Left ventricle myocardium inferior (tissue), 1 donor: ENCODE results near the gene ADRA2A. TPM values are rescaled to one million over a fixed set of nuclear protein-coding genes. Genes with fewer than 3 reads are reported as not detected.

Source experiments
- DNase-seq: peaks from one replicate; pipeline ENCODE4 v3.0.0-alpha.2; 2020
- H3K27ac ChIP-seq: fragments of 200-600 bp; replicated peaks from 2 replicates; pipeline ENCODE4 v1.8.0; 2021
- H3K27me3 ChIP-seq: fragments of 200-600 bp; 2 replicates; pipeline ENCODE4 v1.8.0; 2021; ENCODE audit warnings: low read depth
- H3K36me3 ChIP-seq: fragments of 200-600 bp; 2 replicates; pipeline ENCODE4 v1.8.0; 2021
- H3K4me1 ChIP-seq: fragments of 200-600 bp; 2 replicates; pipeline ENCODE4 v1.8.0; 2021
- H3K4me3 ChIP-seq: fragments of 200-600 bp; 2 replicates; pipeline ENCODE4 v1.8.0; 2021; ENCODE audit warnings: mild to moderate bottlenecking, moderate library complexity
- H3K9me3 ChIP-seq: fragments of 200-600 bp; replicated peaks from 2 replicates; pipeline ENCODE4 v1.8.0; 2021
- CTCF ChIP-seq: fragments of 200-600 bp; IDR thresholded peaks from 2 replicates; pipeline ENCODE4 v1.8.0; 2021; ENCODE audit warnings: antibody characterized with exemption, mild to moderate bottlenecking, borderline replicate concordance
- intact Hi-C: fragments of 100-400 bp; cut with micrococcal nuclease; formaldehyde crosslinking; loops from one replicate; pipeline ENCODE4 v1.11.0; 2022
- total RNA-seq: library from RNA; stranded (reverse); fragmentation: NEBNext Ultra II Directional; extraction: Animal tissue kit (Norgen Biotek cat#: 25700); gene quantifications from one replicate; pipeline ENCODE4 v1.2.1, GENCODE V29; 2021
- donor health status: DM: no; HTN: yes; CAD: no; lungs with severe emphysema.

ADRA2A gene
- total RNA-seq, 1 donor from 2014 or later: 0.27 TPM

DNA sequence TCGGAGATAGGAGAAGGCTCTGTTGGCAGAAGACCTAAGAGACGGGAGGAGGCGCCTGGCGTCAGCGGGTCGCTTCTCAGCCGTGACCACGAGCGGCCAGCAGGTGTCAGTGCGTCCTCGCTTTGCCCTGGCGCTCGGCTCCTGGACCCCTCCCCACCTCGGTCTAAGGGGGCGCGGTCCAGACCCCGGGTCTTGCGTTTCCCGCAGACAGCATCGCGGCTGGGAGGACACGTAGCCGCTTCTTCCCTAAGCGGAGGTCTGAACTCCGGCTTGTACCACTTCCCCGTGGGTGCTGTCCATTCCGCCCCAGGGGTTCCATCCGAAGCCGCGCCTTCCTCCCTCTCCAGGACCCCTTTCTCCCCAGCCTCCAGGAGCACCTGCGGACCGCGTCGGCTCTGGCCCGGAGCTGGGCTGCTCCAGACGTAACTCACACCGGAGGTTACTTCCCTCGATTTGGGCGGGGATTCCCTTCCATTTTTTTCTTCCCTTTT lies 593 bp upstream of the ADRA2A start:
- H3K9me3 ChIP-seq: no peaks in the 10 kb centered on the region
- H3K4me3 ChIP-seq: peak overlapping the region; percentile 69
- H3K4me1 ChIP-seq: peaks cover 37% of the 10 kb centered on the region
- peaks cover 91% of the 10 kb centered on the region for H3K27me3 ChIP-seq
- intact Hi-C loops: no loop called here
- H3K36me3 ChIP-seq: no peaks in the 10 kb centered on the region
- peak overlapping the region; percentile 27 for H3K27ac ChIP-seq
- DNase-seq: peak; percentile 58
- TF ChIP-seq CTCF: peak; percentile 83

DNA sequence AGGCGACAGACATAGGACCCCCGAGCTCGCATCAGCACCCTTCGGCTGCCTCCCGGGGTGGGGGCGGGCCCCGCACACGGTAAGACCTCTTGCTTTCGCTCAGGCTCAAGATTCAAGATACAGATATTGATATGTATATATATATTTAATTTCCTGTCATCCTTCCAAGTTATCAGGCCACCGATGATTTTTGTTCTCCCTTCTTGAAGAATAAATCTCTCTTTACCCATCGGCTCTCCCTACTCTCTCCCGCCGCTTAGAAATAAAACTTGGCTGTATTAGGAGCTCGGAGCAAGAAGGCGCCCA lies 603 bp downstream of the ADRA2A start:
- Histone ChIP-seq H3K36me3 (no peaks in the 10 kb centered on the region), H3K4me1 (peaks cover 37% of the 10 kb centered on the region), H3K9me3 (no peaks in the 10 kb centered on the region), H3K27ac (peak overlapping the region; percentile 11), H3K27me3 (peaks cover 89% of the 10 kb centered on the region), H3K4me3 (peak overlapping the region; percentile 69)
- DNase-seq: no peak
- intact Hi-C loops: no loop called here
- no peak for TF ChIP-seq CTCF

DNA sequence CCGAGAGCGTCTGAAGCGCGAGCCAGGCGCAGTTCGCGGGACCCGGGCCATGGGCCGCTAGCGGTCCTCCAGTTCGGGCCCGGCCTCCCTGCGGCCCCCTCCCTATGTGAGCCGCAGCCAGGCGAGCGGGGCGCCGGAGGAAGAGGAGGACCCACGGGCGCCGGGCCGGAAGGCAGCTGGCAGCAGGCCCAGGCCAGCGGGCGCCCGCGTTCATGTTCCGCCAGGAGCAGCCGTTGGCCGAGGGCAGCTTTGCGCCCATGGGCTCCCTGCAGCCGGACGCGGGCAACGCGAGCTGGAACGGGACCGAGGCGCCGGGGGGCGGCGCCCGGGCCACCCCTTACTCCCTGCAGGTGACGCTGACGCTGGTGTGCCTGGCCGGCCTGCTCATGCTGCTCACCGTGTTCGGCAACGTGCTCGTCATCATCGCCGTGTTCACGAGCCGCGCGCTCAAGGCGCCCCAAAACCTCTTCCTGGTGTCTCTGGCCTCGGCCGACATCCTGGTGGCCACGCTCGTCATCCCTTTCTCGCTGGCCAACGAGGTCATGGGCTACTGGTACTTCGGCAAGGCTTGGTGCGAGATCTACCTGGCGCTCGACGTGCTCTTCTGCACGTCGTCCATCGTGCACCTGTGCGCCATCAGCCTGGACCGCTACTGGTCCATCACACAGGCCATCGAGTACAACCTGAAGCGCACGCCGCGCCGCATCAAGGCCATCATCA lies 1.1 kb downstream of the ADRA2A start:
- Histone ChIP-seq H3K4me1 (peaks cover 37% of the 10 kb centered on the region), H3K27ac (peak overlapping the region; percentile 11), H3K9me3 (no peaks in the 10 kb centered on the region), H3K27me3 (peaks cover 86% of the 10 kb centered on the region), H3K36me3 (no peaks in the 10 kb centered on the region), H3K4me3 (peak overlapping the region; percentile 69)
- TF ChIP-seq CTCF: no peak
- intact Hi-C loops: no loop called here
- peak; percentile 30 for DNase-seq

GRCh38 chr10:111078505-111079185 lies 1.8 kb downstream of the ADRA2A start:
- intact Hi-C loops: no loop called here

DNA sequence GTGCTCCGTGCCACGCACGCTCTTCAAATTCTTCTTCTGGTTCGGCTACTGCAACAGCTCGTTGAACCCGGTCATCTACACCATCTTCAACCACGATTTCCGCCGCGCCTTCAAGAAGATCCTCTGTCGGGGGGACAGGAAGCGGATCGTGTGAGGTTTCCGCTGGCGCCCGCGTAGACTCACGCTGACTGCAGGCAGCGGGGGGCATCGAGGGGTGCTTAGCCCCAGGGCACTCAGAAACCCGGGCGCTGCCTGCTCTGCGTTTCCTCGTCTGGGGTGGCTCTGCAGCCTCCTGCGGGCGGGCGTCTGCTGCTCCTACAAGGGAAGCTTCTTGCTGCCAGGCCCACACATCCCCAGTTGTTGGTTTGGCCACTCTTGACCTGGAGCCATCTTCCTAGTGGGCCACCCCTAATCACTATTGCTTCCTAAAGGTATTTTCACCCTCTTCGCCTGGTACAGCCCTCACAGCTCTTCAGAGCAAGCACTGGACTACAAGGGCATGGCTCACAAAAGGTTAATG lies 2.5 kb downstream of the ADRA2A start:
- Histone ChIP-seq H3K4me3 (peak overlapping the region; percentile 69), H3K27me3 (peaks cover 73% of the 10 kb centered on the region), H3K4me1 (peaks cover 37% of the 10 kb centered on the region), H3K36me3 (no peaks in the 10 kb centered on the region), H3K27ac (no peak overlapping the region), H3K9me3 (no peaks in the 10 kb centered on the region)
- no peak for TF ChIP-seq CTCF
- DNase-seq: no peak
- intact Hi-C loops: no loop called here

More at GRCh38 chr10:111078505-111079185, 1.8 kb downstream of the ADRA2A start:
- DNase-seq: no peak
- Histone ChIP-seq H3K4me1 (peaks cover 37% of the 10 kb centered on the region), H3K27ac (no peak overlapping the region), H3K4me3 (peak overlapping the region; percentile 69), H3K9me3 (no peaks in the 10 kb centered on the region), H3K36me3 (no peaks in the 10 kb centered on the region), H3K27me3 (peaks cover 79% of the 10 kb centered on the region)
- no peak for TF ChIP-seq CTCF
